GM18499 (cell line): ENCODE data around the gene CDH15.
"Not testable (repeated sequence)": the region's sequence is repeated elsewhere in the genome, so short reads cannot be mapped to it uniquely, and the experiment has no call there.

Experiments used
- ATAC-seq: cut with Tn5 transposase; IDR thresholded peaks from one replicate; pipeline ENCODE4 v1.9.1; 2021; ENCODE audit warnings: moderate number of reproducible peaks; ENCODE audit not compliant: insufficient read depth, unreplicated experiment

The CDH15 gene

GRCh38 chr16:89154390-89155183 is 17.0 kb upstream of the CDH15 start:
- no peak for ATAC-seq

GRCh38 chr16:89155184-89155679 is 16.3 kb upstream of the CDH15 start:
- no peak for ATAC-seq

GRCh38 chr16:89155851-89156739 is 15.5 kb upstream of the CDH15 start:
- no peak for ATAC-seq

DNA sequence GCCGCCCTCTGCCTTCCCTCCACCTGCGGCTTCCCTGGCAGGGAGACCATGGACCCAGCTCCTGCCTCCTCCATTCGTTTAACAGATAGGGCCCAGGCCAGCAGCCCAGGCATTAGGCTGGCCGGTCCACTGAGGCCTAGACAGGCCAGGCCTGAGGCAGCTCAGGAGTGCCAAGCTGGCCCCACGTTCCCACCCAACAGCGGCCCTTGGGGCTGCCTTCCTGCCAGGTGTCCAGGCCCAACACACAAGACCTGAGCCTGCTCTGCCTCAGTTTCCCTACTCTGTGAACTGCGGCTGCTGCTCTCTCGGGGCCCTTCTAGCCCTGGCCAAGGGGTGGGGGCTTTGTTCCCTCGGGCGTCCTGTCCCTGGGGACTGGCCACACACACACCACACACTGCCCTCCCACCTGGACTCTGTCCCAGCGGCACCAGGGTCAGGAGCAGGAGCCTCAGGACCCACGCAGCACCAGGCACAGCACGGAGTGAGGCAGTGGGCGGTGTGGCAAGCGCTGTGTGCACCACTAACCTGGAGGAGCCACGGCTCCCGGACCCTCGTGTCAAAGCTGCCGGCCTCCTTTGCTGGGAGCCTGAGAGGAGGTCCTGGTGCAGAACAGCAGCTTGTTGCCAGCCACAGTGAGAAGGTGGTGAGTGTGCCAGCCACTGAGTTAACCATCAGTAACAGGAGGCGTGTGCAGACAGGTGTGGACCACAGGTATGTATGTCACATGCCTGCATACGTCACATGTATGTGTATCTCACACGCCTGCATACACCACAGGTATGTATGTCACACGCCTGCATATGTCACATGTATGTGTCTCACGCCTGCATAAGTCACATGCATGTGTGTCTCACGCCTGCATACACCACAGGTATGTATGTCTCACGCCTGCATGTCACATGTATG is 14.6 kb upstream of the CDH15 start:
- ATAC-seq, result no peak

- no peak for ATAC-seq
Observed at GRCh38 chr16:89157778-89158177, 13.8 kb upstream of the CDH15 start.

DNA sequence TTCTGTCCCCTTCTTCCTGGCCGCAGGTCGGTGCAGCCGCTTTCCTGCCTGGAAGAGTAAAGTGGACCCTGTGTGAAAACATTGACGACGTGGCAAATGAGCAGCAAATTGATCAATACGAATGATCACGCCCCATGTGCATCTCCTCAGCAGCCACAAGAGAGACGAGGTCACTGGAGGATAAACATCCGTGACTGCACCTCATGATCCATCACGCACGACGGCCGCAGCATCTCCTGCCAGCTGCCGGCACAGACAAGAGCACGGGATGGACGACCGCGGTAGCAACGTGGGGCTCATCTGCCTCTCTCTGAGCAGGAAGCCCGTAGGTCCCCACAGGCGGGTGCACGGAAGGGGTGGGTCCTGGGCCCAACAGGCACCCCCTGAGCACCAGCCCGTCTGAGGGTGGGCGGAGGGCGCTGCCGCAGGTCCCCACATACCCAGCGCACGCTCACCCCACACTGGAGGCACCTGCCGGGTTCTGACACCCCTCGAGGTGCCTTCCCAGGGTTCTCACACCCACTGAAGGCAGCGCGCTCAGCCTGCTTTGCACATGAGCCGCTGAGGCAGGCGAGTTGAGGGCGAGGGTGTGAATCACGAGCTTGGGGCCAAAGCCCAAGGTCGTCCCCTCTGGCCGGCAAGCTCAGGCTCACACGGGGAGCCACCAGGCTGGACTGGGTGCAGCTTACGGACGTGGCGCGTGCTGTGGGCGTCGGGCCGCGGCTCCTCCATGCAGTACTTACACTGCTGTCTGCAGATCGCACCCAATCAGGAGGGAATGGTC is 12.3 kb upstream of the CDH15 start:
- ATAC-seq, result no peak

DNA sequence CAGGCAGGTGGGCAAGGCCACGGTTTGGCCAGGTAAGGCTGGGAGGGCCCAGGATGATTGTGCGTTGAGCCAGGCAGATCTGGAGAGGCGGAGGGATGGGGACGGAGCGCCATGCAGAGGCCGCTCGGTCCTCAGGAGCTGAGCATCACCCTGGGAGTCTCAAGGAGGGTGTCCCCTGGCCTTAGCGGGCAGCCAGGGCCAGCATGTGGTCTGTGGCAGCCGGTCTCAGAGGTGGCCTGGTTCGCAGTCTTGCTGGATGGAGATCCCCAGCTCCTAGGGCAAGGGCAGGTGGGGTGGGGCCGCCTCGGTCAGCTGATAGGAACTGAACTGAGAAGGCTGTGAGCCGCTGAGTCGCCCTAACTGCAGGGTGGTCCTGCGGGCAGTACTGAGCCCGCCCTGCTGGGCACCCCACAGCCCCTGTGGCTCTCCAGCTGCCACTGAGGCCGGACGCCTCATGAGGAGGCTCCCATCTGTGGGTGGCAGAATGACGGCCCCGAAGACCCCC is 11.6 kb upstream of the CDH15 start:
- ATAC-seq, result no peak

DNA sequence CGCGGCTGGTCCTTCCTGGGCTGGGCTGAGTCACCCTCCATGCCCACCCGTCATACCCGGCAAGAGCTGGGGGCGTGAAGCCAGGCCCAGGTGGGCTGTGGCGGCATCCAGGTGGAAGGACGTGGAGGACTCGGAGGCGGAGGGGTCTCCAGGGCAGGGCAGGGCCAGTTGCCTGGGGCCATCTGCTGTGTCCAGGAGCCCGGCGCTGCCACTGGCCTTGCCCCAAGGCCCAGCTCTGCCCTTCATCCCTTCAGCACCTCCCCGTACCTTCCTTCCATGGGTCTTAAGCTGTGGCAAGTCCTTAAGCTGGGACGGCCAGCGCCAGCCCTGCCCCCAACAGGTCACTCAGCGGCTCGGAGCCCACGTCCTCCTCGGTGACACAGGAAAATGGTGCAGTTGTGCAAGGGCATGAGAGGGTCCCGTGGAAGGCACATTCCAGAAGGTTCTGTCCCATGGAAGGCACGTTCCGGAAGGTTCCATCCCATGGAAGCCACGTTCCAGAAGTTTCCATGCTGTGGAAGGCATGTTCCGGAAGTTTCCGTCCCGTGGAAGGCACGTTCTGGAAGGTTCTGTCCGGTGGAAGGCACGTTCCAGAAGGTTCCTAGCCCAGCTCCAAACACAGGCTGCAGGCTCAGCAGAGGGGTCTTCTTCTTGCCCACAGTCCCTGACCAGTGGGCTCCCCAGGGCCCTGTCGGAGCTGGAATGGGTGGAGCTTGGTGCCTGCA is 10.4 kb upstream of the CDH15 start:
- no peak for ATAC-seq

- no peak for ATAC-seq
Observed at GRCh38 chr16:89161763-89162713, 9.5 kb upstream of the CDH15 start.

- ATAC-seq, result no peak
Observed at GRCh38 chr16:89163297-89163696, 8.3 kb upstream of the CDH15 start.

DNA sequence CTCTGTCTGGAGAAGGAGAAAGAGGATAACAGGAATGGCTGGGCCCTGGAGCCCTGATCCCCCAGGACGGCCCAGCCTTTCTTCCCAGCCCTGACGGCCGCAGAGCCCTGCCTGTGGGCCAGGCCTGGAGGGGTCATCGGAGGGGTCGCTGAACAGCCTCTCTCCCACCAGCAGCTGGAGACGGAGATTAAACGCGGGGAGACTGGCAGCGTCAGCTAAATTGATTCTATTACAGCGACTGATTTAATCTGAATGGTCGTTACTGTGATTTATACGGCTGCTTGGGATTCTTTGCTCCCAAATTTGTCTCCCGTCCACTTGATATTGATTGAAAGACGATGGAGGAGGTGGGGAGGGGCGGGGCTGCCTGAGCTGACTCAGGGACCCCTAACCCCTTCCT is 7.1 kb upstream of the CDH15 start:
- ATAC-seq, result no peak

DNA sequence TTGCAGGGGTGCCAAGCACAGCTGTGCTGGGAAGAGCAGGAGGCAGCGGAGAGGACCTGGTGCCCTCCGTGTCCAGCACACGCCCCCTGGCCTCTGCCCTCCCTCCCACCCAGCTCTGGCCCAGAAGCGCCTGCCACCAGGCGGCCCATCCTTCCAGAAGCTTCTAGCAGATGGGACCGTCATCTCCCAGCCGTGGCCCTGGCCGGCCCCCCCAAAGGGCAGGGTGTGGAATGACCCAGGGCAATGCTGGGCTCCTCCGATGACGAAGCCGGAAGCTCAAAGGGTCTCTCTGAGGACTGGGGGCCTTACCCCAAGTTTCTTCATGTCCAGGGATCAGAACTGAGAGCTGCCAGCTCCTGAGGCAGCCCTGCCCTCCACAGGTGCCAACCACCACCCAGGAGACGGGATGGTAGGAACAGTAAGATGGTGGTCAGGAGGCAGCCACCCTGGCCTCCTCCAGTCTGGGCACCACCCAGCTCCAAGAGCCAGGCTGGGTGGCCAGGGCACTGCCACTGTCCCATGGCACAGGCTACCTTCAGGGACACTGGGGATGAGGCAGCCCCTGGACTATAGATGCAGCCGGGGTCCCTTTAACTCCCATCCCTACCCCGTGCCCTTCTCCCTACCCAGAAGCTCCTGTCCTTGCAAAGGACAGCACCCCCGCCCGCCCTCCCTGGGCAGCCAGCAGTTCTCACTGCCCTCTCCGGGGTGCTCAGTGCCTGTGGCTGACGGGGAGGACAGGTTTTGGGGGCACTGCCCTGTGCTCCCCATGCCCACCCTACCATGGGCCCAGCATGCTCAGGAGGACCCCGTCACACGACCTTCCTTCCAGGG is 6.5 kb upstream of the CDH15 start:
- no peak for ATAC-seq

DNA sequence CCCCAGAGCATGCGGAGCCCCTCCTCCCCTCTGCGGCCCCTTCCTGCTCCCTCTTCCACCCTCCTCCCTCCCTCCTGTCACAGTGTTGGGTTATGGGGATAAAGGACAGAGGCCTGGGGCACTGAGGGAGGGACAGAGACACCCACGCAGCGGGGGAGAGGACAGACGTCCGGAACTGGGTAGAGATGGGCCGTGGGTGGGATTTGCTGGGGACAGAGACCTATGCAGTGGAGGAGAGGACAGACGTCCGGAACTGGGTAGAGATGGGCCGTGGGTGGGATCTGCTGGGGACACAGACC is 5.9 kb upstream of the CDH15 start:
- not testable (repeated sequence) for ATAC-seq

- no peak for ATAC-seq
Observed at GRCh38 chr16:89166696-89167424, 4.7 kb upstream of the CDH15 start.

- ATAC-seq, result no peak
Observed at GRCh38 chr16:89167425-89167941, 4.1 kb upstream of the CDH15 start.
